ENCODE data around the gene COX4I1.

GRCh38 chr16:85819245-85819644 is 19.8 kb downstream of the COX4I1 start:
- TF ChIP-seq POLR2A (IDR thresholded peaks at IDR 0.05; ENCODE audit: low read length) (no peak), GATA1 (IDR thresholded peaks at IDR 0.05; ENCODE audit: low read depth, low read length) (no peak)

Measured in erythroblast (primary cell).